ENCODE data around the gene SNX20.

DNA sequence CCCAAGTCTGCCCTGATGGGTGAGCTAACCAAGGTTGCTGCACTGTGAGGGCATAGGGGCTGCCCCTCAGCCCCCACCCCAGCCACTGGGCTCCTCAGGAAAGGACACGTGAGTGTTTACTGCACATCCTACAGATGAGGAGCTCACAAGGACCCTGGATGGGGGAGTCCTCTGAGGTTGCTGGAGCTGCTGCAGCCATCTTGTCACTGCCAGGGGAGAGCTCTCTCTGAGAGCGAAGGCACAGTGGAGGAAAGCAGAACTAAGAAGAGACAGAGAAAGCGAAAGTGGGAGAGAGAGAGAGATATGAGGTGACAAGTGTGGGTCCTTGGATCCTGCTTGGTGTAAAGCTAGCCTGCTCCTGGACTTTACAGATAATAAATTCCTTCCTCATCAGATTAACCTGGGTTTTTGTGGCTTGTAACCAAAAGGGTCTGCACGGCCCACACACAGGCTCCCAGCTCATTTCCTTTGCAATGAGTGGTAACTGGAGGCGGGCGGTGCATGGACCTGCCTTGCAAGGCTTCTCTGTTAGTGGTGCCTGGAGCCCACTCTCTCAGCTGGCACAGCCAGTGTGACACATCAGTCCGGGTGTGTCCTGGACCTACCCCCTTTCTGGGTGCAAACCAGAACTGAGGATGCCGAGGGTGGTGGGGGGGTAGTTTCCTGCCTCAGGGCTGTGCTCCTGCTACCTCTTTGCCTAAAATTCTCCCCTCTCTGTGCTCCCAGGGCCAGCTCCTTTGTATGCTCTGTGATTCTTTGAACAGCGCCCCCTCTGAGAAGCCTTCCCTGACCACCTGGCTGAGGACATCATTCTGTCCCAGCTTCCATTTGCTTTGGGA, 14.2 kb downstream of the SNX20 start:
- TF ChIP-seq, protein P1, sequence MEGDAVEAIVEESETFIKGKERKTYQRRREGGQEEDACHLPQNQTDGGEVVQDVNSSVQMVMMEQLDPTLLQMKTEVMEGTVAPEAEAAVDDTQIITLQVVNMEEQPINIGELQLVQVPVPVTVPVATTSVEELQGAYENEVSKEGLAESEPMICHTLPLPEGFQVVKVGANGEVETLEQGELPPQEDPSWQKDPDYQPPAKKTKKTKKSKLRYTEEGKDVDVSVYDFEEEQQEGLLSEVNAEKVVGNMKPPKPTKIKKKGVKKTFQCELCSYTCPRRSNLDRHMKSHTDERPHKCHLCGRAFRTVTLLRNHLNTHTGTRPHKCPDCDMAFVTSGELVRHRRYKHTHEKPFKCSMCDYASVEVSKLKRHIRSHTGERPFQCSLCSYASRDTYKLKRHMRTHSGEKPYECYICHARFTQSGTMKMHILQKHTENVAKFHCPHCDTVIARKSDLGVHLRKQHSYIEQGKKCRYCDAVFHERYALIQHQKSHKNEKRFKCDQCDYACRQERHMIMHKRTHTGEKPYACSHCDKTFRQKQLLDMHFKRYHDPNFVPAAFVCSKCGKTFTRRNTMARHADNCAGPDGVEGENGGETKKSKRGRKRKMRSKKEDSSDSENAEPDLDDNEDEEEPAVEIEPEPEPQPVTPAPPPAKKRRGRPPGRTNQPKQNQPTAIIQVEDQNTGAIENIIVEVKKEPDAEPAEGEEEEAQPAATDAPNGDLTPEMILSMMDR (IDR thresholded peaks at IDR 0.05 in 8 of 11, conservative IDR thresholded peaks at IDR 0.05 in 3 of 11), result no peak
- TF ChIP-seq POLR2A (IDR thresholded peaks at IDR 0.05), result no peak

Data from spleen (tissue), 7 donors.